HepG2 (cell line): Measurements from ENCODE around the gene NPR3. TPM values are rescaled to one million over a fixed set of nuclear protein-coding genes. Genes with fewer than 3 reads are reported as not detected.

ENCODE experiments used
- ASH2L ChIP-seq: fragments of 300-600, 200-600 bp; sonication (generic); IDR thresholded peaks from 2 replicates; pipeline ENCODE4 v1.7.0; 2017; ENCODE audit warnings: low read depth, mild to moderate bottlenecking, moderate library complexity, mixed read lengths, low read length; ENCODE audit not compliant: insufficient read length
- ATF1 ChIP-seq: IDR thresholded peaks from 2 replicates; pipeline ENCODE4 v1.6.1; 2016; ENCODE audit warnings: mild to moderate bottlenecking, control low read depth
- MED1 ChIP-seq: sonication (generic); formaldehyde crosslinking; IDR thresholded peaks from 2 replicates; pipeline ENCODE4 v1.4.0; 2020; ENCODE audit warnings: missing genetic modification reagents
- RELA ChIP-seq: sonication (generic); formaldehyde crosslinking; IDR thresholded peaks from 2 replicates; pipeline ENCODE4 v1.4.0; 2020; ENCODE audit warnings: missing genetic modification reagents
- SAFB2 ChIP-seq: sonication (generic); formaldehyde crosslinking; IDR thresholded peaks from 2 replicates; pipeline ENCODE4 v1.5.1; 2020; ENCODE audit warnings: missing genetic modification reagents, low read depth, mild to moderate bottlenecking, borderline replicate concordance
- TAF1 ChIP-seq: sonication (generic); formaldehyde crosslinking; IDR thresholded peaks from 2 replicates; pipeline ENCODE4 v1.4.0; 2020; ENCODE audit warnings: missing genetic modification reagents
- YY1 ChIP-seq: IDR thresholded peaks from 2 replicates; pipeline ENCODE4 v1.6.1; 2011; ENCODE audit warnings: low read length, low read depth, moderate library complexity, mild to moderate bottlenecking; ENCODE audit not compliant: insufficient read depth, insufficient replicate concordance
- ZNF292 ChIP-seq: sonication (generic); formaldehyde crosslinking; IDR thresholded peaks from 2 replicates; pipeline ENCODE4 v1.8.1; 2022; ENCODE audit warnings: mild to moderate bottlenecking, low read depth, missing genetic modification reagents, borderline replicate concordance
- ZNF326 ChIP-seq: sonication (generic); formaldehyde crosslinking; IDR thresholded peaks from 2 replicates; pipeline ENCODE4 v1.4.0; 2020; ENCODE audit warnings: missing genetic modification reagents, borderline replicate concordance
- ZNF484 ChIP-seq: sonication (generic); formaldehyde crosslinking; IDR thresholded peaks from 2 replicates; pipeline ENCODE4 v1.5.1; 2020; ENCODE audit warnings: mild to moderate bottlenecking, low read depth, missing genetic modification reagents, borderline replicate concordance
- ZNF501 ChIP-seq: sonication (generic); formaldehyde crosslinking; IDR thresholded peaks from 2 replicates; pipeline ENCODE4 v1.5.1; 2020; ENCODE audit warnings: mild to moderate bottlenecking, moderate library complexity, missing genetic modification reagents
- ZNF660 ChIP-seq: sonication (generic); formaldehyde crosslinking; IDR thresholded peaks from 2 replicates; pipeline ENCODE4 v1.5.1; 2020; ENCODE audit warnings: mild to moderate bottlenecking, low read depth, missing genetic modification reagents, borderline replicate concordance
- ZSCAN25 ChIP-seq: sonication (generic); formaldehyde crosslinking; IDR thresholded peaks from 2 replicates; pipeline ENCODE4 v1.8.0; 2022; ENCODE audit warnings: mild to moderate bottlenecking, missing genetic modification reagents
- polyA plus RNA-seq, 8 experiments: library from polyadenylated mRNA; depleted of rRNA in 3 of 8; stranded (reverse) in 7 of 8; unstranded in 1 of 8; fragments of >200 nt; fragmentation: Illumina TruSeq in 4 of 8; extraction: Trizol in 4 of 8; gene quantifications; 2 replicates each; pipeline versions ENCODE4 v1.2.1 to v1.2.3, GENCODE V29; 2011 to 2016; ENCODE audit warnings: low read depth in 4 of 8, missing spikeins in 1 of 8, mixed read lengths in 1 of 8; ENCODE audit not compliant: insufficient read depth in 1 of 8
- total RNA-seq, 5 experiments: library from RNA; depleted of rRNA; stranded (reverse); fragments of >200 nt; fragmentation: Illumina TruSeq; extraction: Trizol; gene quantifications; 2 replicates each; pipeline ENCODE4 v1.2.3, GENCODE V29; 2016; ENCODE audit warnings: low read depth in 1 of 5
- TF ChIP-seq, protein P1 (sequence below): sonication (generic); formaldehyde crosslinking; IDR thresholded peaks from 2 replicates; pipeline ENCODE4 v1.8.1; 2023; ENCODE audit warnings: mild to moderate bottlenecking, missing genetic modification reagents, borderline replicate concordance
- TF ChIP-seq, protein P2 (sequence below): sonication (generic); formaldehyde crosslinking; IDR thresholded peaks from 2 replicates; pipeline ENCODE4 v1.5.0; 2020; ENCODE audit warnings: mild to moderate bottlenecking, missing genetic modification reagents
- TF ChIP-seq, protein P3 (sequence below): sonication (generic); formaldehyde crosslinking; conservative IDR thresholded peaks from 2 replicates; pipeline ENCODE4 v1.4.0; 2020; ENCODE audit warnings: missing genetic modification reagents
- TF ChIP-seq, protein P4 (sequence below): sonication (generic); formaldehyde crosslinking; IDR thresholded peaks from 2 replicates; pipeline ENCODE4 v1.8.0; 2022; ENCODE audit warnings: missing genetic modification reagents, low read depth, mild to moderate bottlenecking, borderline replicate concordance
- TF ChIP-seq, protein P5 (sequence below): sonication (generic); formaldehyde crosslinking; IDR thresholded peaks from 2 replicates; pipeline ENCODE4 v1.4.0; 2020; ENCODE audit warnings: mild to moderate bottlenecking, low read depth, missing genetic modification reagents

NPR3 gene
- total and polyA plus RNA-seq, 2 of the 13 experiments (the other 11 are each of a cell fraction or from before 2014, with no cell fraction given) = 0.01 TPM; not detected in 1

DNA sequence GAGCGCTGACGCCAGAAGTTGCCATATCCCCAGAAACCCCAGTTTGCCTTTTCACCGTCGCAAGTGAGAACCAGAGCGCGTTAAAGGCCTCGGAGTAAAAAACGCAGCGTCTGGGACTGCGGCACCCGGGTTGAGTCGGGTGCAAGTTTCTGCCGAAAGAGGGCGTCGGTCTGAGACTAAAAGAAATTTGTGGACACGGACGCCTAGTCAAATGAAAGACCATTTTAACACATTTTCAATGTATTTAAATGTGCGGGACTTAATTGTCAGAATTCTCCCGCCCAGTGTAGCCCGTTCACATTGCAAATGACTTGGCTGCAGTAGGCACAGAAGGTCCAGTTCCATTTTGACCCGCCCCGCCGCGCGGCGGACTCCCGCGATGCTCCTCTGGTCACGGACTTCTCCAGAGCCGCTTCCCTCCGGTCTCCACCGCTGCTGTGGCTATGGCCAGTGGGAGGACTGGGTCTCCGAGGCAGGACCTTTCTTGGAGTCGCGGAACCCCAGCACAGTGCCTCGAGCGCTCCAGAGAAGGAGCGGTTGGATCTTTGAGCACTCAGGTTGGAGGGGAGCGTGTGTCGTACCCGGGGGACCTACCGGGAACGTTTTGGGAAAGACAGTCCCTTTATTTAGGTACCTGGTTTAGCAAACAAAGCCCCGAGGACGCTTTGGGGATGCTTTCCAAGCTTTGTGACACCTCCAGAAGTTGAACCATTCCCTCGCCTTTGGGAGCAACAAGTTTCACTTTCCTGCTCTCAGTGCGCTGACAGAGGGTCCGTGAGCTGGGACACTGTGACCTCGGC is 1.2 kb upstream of the NPR3 start (continued):
- TF ChIP-seq ZNF326 (CRISPR knock-in tag) (no peak), ZNF660 (no peak), ZSCAN25 (CRISPR knock-in tag) (no peak), TAF1 (0 out of 2 replicates have a peak, but pooled peaks have one; percentile 12), SAFB2 (CRISPR knock-in tag) (0 out of 2 replicates have a peak, but pooled peaks have one; percentile 51), ZNF484 (CRISPR knock-in tag) (no peak), YY1 (no peak), ZNF292 (CRISPR knock-in tag) (no peak), ZNF501 (CRISPR knock-in tag) (peak; percentile 59; the same call in 1 of the 2 replicates), ATF1 (CRISPR knock-in tag) (0 out of 2 replicates have a peak, but pooled peaks have one; percentile 17), ASH2L (peak; percentile 26), MED1 (no peak), RELA (CRISPR knock-in tag) (no peak)
- TF ChIP-seq, protein P1, sequence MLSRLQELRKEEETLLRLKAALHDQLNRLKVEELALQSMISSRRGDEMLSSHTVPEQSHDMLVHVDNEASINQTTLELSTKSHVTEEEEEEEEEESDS (CRISPR knock-in tag) = no peak
- TF ChIP-seq, protein P2, sequence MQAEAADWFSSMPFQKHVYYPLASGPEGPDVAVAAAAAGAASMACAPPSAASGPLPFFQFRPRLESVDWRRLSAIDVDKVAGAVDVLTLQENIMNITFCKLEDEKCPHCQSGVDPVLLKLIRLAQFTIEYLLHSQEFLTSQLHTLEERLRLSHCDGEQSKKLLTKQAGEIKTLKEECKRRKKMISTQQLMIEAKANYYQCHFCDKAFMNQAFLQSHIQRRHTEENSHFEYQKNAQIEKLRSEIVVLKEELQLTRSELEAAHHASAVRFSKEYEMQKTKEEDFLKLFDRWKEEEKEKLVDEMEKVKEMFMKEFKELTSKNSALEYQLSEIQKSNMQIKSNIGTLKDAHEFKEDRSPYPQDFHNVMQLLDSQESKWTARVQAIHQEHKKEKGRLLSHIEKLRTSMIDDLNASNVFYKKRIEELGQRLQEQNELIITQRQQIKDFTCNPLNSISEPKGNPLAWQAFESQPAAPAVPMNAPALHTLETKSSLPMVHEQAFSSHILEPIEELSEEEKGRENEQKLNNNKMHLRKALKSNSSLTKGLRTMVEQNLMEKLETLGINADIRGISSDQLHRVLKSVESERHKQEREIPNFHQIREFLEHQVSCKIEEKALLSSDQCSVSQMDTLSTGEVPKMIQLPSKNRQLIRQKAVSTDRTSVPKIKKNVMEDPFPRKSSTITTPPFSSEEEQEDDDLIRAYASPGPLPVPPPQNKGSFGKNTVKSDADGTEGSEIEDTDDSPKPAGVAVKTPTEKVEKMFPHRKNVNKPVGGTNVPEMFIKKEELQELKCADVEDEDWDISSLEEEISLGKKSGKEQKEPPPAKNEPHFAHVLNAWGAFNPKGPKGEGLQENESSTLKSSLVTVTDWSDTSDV (CRISPR knock-in tag) = no peak
- TF ChIP-seq, protein P3, sequence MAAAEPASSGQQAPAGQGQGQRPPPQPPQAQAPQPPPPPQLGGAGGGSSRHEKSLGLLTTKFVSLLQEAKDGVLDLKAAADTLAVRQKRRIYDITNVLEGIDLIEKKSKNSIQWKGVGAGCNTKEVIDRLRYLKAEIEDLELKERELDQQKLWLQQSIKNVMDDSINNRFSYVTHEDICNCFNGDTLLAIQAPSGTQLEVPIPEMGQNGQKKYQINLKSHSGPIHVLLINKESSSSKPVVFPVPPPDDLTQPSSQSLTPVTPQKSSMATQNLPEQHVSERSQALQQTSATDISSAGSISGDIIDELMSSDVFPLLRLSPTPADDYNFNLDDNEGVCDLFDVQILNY (CRISPR knock-in tag) = no peak
- TF ChIP-seq, protein P4, sequence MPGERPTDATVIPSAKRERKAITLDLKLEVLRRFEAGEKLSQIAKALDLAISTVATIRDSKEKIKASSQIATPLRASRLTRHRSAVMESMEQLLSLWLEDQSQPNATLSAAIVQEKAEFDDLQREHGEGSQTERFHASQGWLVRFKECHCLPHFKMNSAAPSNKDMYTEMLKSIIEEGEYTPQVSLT (CRISPR knock-in tag) = no peak
- TF ChIP-seq, protein P5, sequence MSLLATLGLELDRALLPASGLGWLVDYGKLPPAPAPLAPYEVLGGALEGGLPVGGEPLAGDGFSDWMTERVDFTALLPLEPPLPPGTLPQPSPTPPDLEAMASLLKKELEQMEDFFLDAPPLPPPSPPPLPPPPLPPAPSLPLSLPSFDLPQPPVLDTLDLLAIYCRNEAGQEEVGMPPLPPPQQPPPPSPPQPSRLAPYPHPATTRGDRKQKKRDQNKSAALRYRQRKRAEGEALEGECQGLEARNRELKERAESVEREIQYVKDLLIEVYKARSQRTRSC (CRISPR knock-in tag) = no peak
